ENCODE data around the gene EPB41L4A.

Gene EPB41L4A

DNA sequence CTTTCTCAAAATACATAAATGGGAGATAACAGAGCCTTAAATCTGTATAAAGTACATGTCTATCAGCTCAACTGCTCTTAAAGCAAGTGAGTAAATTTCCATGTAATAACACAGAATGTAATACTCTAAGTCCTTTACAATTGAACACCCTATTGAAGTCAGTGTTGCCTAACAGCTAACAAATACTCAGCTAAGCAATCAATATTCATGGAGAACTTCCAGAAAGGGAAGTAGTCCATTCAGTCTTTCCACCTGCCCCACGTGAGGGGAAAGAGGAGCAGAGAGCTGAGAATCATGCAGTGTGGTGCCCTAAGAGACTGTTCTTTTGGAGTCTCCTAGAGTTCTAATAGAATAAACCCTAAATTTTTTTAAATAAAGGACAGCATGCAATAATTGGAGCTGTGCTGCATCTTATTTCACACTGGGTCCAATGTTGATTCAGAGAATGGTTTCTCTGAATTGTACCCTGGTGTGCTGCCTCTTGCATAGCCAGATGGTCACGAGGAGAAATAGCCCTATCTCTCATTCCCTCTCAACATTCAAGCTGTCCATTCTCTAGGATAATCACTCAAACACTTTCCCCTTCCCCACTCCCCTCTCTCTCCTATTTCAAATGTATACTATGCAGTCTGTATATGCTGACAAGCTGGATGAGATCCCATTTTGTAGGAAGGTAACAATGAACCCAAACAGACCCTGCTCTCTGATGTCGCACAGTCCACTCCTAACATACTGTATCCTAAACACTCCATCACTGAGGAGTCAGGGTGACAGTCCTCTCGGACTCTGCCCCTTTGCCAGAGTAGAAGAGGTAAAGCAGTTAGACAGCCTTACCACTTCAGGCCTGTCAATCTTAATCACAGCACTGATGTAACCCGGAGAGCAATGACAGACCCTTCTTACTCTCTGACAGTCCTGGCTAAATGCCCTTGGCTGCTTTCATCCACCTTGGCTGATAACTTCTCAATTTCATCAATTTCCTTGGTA, 134.8 kb downstream of the EPB41L4A start:
- intact Hi-C loops (cut with DNase I; ENCODE audit: low total_unique reads) = no loop called here
- Histone ChIP-seq H3K4me1 (peaks cover 0 to under 1% (median 0%) of the 10 kb centered on the region in 4 donors), H3K27me3 (no peaks in the 10 kb centered on the region), H3K36me3 (no peaks in the 10 kb centered on the region), H3K9me3 (no peaks in the 10 kb centered on the region), H3K27ac (no peak overlapping the region), H3K4me3 (no peak overlapping the region)
- DNase-seq = no peak
- TF ChIP-seq, protein P1, sequence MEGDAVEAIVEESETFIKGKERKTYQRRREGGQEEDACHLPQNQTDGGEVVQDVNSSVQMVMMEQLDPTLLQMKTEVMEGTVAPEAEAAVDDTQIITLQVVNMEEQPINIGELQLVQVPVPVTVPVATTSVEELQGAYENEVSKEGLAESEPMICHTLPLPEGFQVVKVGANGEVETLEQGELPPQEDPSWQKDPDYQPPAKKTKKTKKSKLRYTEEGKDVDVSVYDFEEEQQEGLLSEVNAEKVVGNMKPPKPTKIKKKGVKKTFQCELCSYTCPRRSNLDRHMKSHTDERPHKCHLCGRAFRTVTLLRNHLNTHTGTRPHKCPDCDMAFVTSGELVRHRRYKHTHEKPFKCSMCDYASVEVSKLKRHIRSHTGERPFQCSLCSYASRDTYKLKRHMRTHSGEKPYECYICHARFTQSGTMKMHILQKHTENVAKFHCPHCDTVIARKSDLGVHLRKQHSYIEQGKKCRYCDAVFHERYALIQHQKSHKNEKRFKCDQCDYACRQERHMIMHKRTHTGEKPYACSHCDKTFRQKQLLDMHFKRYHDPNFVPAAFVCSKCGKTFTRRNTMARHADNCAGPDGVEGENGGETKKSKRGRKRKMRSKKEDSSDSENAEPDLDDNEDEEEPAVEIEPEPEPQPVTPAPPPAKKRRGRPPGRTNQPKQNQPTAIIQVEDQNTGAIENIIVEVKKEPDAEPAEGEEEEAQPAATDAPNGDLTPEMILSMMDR (IDR thresholded peaks at IDR 0.05) = no peak

DNA sequence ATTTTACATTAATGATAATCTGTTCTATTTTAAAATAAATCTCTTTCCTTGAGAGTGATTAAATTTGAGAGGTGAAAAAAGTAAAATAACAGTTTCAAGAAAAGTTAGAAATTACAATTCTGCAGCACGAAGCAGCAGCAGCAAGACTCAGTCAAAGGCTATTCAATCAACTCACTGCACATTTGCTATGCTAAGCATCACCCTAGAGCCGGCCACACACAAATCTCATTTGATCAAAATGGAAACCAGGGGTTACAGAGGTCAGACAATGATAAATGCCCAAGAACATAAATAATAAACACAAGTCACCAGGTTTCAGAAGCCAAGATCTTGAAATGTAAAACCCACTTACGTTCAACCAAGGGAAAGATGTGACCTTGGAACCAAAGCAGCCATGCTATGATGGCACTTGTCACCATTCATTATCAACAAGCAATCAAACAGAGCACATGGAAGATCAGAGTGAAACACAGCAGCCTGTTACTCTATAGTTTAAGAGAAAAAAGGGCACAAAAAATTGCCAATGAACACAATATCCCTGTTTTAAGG, 136.0 kb downstream of the EPB41L4A start:
- H3K27me3 ChIP-seq = no peaks in the 10 kb centered on the region
- no peak overlapping the region for H3K4me3 ChIP-seq
- no peak for DNase-seq
- intact Hi-C loops (cut with DNase I; ENCODE audit: low total_unique reads) = no loop called here
- no peaks in the 10 kb centered on the region for H3K9me3 ChIP-seq
- H3K4me1 ChIP-seq = peaks cover 0 to 8% (median 0%) of the 10 kb centered on the region in 4 donors
- TF ChIP-seq, protein P1 (IDR thresholded peaks at IDR 0.05) = no peak
- no peak overlapping the region for H3K27ac ChIP-seq
- no peaks in the 10 kb centered on the region for H3K36me3 ChIP-seq

DNA sequence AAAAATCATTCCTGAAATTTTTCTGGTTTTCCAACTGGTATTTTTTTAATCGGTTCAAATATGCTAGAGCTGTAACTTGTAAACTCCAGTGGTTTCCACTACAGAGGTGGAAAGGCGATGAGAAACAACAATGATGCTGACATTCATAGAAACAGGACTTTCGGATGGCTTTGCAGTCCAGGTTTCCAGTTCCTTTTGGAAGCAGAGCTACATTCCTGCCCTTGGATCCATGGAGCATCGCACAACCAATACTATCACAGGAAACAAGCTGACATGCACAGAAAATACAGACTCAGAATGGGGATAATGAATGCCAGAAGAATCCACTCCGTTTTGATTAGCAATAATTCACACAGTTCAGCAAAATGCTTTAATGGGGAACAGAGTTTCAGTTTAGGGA, 140.0 kb downstream of the EPB41L4A start:
- peaks cover 0 to 8% (median 0%) of the 10 kb centered on the region in 4 donors for H3K4me1 ChIP-seq
- no peaks in the 10 kb centered on the region for H3K27me3 ChIP-seq
- TF ChIP-seq, protein P1 (IDR thresholded peaks at IDR 0.05) = no peak
- DNase-seq = no peak
- H3K36me3 ChIP-seq = no peaks in the 10 kb centered on the region
- no peaks in the 10 kb centered on the region for H3K9me3 ChIP-seq
- no peak overlapping the region for H3K27ac ChIP-seq
- H3K4me3 ChIP-seq = no peak overlapping the region
- intact Hi-C loops (cut with DNase I; ENCODE audit: low total_unique reads) = no loop called here

DNA sequence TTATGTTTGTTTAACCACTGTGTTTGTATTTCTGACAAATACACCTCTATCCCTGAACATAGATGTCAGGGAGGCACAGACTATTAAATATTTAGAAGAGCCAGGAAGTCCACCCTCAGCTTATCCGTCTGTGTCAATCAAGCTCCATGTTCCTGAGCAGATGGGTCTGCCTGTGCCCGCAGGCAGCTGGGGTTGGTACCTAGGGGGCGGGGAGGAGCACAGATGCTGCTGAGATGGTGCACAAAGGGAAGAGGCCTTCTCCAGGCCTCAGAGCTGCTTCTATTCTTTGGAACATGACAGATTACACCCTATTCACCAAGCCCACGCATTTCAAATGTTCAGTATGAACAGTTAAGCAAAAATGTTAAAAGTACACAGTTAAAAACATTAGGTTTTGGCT, 142.1 kb downstream of the EPB41L4A start:
- Histone ChIP-seq H3K27ac (no peak overlapping the region), H3K4me3 (no peak overlapping the region), H3K4me1 (peaks cover 0 to 8% (median 0%) of the 10 kb centered on the region in 4 donors), H3K9me3 (no peaks in the 10 kb centered on the region), H3K27me3 (no peaks in the 10 kb centered on the region), H3K36me3 (no peaks in the 10 kb centered on the region)
- intact Hi-C loops (cut with DNase I; ENCODE audit: low total_unique reads) = no loop called here
- no peak for DNase-seq
- TF ChIP-seq, protein P1 (IDR thresholded peaks at IDR 0.05) = no peak

- no peak overlapping the region for H3K27ac ChIP-seq
- no peak for DNase-seq
- no peak overlapping the region for H3K4me3 ChIP-seq
- H3K4me1 ChIP-seq = peaks cover 0 to 14% (median under 1%) of the 10 kb centered on the region in 4 donors
- no peaks in the 10 kb centered on the region for H3K9me3 ChIP-seq
- intact Hi-C loops (cut with DNase I; ENCODE audit: low total_unique reads) = no loop called here
- H3K27me3 ChIP-seq = no peaks in the 10 kb centered on the region
- TF ChIP-seq, protein P1 (IDR thresholded peaks at IDR 0.05) = no peak
- no peaks in the 10 kb centered on the region for H3K36me3 ChIP-seq
These were observed 143.4 kb downstream of the EPB41L4A start for GRCh38 chr5:112275671-112276070.
